Stimulated activated CD8-positive, alpha-beta memory T cell treated with anti-CD3 and anti-CD28 coated beads, Interleukin-7, amount 100 ng/mL, for 1 hour (primary cell): ENCODE data around the gene IFITM1.
"Not testable (repeated sequence)": the region's sequence is repeated elsewhere in the genome, so short reads cannot be mapped to it uniquely, and the experiment has no call there.

ENCODE experiments used
- DNase-seq, 2 donors: peaks; one replicate each; pipeline ENCODE4 v3.0.0-alpha.2; 2020; ENCODE audit warnings: low read depth in 2 of 2

Gene IFITM1

DNA sequence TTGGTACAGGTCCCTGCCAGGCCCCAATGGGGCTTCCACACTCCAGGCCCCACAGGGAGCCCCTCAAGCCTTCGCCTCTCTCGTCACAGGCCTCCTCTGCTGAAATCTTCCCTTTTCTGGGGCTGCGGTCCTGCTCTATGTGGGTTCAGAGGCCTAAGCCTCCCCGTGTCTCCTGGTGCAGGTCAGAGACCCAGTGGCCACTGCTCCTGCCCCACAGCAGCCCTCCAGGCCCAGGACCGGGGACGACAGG is 12.7 kb downstream of the IFITM1 start:
- no peak for DNase-seq

GRCh38 chr11:326842-327580 is 13.2 kb downstream of the IFITM1 start:
- no peak for DNase-seq

DNA sequence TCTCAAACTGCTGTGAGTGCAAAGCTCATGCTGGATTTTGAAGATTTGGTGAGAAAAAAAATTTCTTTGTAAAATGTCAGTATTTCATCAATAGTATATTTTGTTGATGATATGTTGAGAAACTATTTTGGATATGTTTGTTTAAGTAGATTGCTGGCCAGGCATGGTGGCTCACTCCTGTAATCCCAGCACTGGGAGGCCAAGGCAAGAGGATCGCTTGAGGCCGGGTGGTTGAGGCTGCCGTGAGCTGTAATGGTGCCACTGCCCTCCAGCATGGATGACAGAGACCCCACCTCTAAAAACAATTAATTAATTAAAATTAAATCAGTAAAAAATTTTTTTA is 13.7 kb downstream of the IFITM1 start:
- DNase-seq = no peak

- no peak for DNase-seq
These were observed 14.2 kb downstream of the IFITM1 start for GRCh38 chr11:328012-328411.

GRCh38 chr11:328516-329100 is 14.8 kb downstream of the IFITM1 start:
- not testable (repeated sequence) for DNase-seq

- no peak for DNase-seq
These were observed 16.0 kb downstream of the IFITM1 start for GRCh38 chr11:329886-330253.

GRCh38 chr11:330307-330693 is 16.5 kb downstream of the IFITM1 start:
- no peak for DNase-seq

GRCh38 chr11:330694-331357 is 17.0 kb downstream of the IFITM1 start:
- no peak for DNase-seq

DNA sequence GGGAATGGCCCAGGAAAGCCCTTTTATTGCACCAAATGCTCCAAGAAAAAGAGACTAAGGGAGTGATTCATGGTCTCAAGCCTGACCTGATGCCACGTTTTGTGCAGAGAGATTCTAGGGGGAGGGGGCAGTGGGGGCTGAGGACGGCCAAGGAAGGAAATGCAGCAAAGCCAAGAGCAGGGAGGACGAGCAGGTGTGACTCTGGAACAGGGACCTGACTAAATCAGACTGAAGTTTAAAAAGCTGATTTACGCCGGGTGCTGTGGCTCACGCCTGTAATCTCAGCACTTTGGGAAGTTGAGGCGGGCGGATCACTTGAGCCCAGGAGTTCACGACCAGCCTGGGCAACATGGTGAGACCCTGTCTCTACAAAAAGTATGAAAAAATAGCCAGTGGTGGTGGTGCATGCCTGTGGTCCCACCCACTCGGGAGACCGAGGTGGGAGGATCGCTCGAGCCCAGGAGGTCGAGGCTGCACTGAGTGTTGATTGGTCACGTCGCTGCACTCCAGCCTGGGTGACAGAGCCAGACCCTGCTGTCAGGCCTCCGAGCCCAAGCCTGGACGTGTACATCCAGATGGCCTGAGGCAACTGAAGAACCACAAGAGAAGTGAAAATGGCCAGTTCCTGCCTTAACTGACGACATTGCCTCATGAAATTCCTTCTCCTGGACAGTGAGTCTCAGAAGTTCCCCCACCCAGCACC is 17.7 kb downstream of the IFITM1 start:
- no peak for DNase-seq

GRCh38 chr11:332651-333480 is 19.0 kb downstream of the IFITM1 start:
- no peak for DNase-seq

DNA sequence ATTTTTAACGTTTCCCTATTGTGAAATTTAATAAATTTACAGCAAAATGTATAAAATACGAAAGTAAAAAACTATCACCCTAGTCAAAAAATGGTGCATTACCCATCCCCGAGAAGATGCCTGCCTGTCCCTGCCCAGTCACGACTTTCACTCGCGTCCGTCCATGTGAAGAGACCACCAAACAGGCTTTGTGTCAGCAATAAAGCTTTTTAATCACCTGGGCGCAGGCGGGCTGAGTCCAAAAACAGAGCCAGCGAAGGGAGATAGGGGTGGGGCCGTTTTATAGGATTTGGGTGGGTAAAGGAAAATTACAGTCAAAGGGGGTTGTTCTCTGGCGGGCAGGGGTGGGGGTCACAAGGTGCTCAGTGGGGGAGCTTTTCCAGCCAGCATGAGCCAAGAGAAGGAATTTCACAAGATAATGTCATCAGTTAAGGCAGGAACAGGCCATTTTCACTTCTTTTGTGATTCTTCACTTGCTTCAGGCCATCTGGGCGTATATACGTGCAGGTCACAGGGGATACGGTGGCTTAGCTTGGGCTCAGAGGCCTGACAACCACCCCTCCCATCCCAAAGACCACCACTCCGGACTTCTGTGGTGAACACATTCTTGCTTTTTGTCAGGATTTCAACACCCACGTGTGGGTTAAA is 19.9 kb downstream of the IFITM1 start:
- not testable (repeated sequence) for DNase-seq

GRCh38 chr11:334264-334994 is 20.6 kb downstream of the IFITM1 start:
- no peak for DNase-seq

- no peak for DNase-seq
These were observed 22.2 kb downstream of the IFITM1 start for GRCh38 chr11:335779-336658.

- no peak for DNase-seq
These were observed 22.9 kb downstream of the IFITM1 start for GRCh38 chr11:336659-337198.

DNA sequence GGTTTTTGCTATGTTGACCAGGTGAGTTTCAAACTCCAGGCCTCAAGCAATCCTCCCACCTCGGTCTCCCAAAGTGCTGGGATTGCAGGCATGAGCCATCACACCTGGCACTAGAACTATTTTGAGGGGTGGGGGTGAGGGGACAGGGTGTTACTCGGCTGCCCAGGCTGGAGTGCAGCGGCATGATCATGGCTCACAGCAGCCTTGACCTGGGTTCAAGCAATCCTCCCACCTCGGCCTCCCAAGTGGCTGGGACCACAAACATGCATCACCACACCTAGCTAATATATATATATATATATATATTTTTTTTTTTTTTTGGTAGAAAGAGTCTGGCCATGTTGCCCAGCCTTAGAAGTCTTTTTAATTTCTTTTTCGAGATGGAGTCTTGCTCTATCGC is 23.9 kb downstream of the IFITM1 start:
- no peak for DNase-seq

- no peak for DNase-seq
These were observed 26.1 kb downstream of the IFITM1 start for GRCh38 chr11:339963-340362.

DNA sequence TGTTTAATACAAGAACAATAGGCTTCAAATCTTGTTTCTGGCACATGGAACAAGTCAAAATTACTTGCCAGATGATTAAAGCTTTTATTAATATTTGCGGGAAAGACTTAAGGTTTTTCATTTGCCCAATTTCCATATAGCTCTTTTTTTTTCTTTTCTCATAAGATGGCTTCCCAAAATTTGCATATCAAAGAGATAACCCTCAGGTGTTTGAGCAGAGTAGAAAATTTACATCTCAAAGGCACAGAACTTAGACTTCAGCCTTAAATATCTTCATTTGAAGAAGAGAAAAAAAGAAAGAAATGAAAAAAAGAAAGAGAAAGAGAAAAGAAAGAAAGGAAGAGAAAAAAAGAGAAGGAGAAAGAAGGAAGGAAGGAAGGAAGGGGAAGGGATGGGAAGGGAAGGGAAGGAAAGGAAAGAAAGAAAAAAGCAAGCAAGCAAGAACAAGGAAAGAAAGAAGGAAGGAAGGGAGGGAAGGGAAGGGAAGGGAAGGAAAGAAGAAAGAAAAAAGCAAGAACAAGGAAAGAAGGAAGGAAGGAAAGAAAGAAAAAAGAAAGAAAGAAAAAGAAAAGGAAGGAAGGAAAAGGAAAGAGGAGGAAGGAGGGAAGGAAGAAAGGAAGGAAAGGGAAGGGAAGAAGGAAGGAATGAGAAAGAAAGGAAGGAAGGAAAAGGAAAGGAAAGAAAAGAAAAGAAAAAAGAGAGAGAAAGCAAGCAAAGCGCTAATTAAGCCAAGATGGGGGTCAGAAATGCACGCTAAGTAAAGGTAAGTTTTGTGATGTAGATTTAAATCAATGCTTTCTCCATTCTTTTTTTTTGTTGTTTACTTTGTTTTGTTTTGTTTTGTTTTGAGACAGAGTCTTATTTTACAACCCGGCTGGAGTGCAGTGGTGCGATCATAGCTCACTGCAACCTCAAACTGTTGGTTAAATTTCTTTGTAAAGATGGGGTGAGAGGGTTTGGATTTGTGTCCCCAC is 27.0 kb downstream of the IFITM1 start:
- no peak for DNase-seq

DNA sequence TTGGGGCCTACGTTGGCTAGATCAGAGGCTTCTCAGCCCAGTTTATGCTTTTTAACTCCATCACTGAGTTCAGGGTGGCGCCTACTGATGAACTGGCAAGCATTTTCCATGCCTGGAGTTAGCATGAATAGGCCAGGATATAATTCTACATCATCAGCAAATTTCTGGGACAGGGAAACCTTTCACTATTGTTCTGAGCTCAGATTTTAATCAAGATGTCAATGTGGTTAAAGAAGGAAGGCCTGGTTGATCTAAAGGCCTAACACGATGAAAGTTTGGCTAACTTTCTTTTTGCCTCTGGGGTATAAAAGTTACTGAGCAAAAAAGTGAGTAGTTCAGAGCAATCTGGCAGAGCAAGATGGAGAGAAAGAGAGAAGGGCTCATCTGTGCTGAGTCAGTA is 28.5 kb downstream of the IFITM1 start:
- no peak for DNase-seq
